NCI-H524 treated with DMSO at 0.1 percent for 48 hours (cell line): ENCODE results near the gene ATP2B2.

ENCODE experiments used
- DNase-seq: peaks from one replicate; lab custom pipeline; 2025; lab: John Stamatoyannopoulos, UW

Gene ATP2B2

GRCh38 chr3:10322352-10322710 lies 183.1 kb downstream of the ATP2B2 start:
- DNase-seq = no peak

DNA sequence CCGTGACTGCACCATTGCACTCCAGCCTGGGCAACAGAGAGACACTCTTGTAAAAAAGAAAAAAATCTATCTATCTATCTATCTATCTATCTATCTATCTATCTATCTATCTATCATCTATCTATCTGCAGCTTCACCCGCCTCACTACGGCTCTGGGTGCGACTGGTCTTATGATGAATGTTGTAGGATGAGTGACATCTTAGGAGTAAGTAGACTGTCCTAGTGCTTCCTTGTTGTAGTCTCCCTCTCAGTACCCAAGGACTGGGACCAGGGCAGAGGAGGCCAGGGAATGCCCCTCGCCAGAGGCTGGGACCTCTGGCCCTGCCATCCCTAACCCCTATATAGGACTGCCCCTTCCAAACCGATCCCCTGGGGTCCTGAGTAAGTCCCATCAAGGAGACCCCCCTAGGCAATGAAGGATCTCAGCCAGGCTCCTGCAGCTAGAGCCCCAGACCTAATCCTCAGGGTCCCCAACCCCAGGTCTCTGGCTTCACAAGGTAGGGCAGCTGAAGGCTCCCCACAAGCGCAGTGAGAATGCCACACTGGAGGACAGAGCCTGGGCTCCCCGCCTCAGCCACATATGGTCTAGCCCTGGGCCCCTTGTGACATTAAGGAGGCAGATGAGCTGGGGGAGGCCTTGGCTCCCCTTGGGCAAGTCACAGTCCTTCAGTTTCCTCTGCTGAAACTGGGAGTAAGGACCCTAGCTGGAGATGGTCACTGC lies 183.6 kb downstream of the ATP2B2 start:
- DNase-seq = no peak

DNA sequence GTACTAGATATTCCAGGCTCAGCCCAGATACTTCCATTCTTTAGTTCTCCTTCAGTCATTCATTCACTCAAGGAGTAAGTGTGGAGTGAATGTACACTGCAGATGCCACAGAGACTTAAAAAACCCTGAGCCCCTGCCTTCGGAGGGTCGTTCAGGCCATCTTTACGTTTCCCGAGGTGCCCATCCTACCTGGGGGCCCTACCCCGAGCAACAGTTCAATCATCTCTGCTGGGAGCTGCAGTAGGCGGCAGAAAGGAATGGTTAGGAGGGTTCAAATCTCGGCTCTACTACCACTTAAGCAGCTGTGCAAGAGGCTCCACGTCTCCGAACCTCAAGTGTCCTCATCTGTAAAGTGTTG lies 185.1 kb downstream of the ATP2B2 start:
- no peak for DNase-seq

DNA sequence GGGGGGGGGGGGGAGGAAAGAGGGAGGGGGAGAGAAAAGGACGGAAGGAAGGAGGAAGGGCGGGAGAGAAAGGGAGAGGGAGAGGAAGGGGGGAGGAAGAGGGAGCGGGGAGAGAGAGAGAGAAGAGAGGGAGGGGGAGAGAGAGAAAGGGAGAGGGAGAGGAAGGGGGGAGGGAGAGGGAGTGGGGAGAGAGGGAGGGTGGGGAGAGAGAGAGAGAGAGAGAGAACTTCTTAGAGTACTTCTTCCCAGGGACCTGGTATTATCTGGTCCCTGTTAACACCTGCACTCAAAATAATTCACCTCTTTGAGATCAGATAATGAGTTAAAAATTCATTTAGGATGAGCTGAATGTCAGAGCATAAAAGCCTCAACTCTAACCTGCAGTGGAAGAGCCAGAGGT lies 185.6 kb downstream of the ATP2B2 start:
- DNase-seq = no peak

DNA sequence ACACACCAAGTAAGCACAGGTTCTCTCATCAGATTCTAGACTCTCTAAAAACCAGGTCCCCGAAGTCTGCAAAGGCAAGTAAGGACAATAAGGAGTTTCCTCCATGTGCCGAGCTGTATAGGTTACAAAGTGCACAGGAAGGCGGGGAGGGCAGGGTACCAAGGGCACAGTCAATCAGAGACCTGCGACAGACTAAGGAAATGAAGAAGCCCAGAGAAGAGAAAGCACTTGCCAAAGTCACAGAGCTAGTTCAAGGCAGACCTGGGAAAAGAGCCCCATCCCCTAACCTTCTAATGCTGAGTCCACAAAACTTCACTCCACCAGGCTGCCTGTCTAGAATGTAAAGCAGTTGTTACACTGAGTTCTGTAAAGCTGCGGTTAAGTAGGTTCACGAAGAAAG lies 186.1 kb downstream of the ATP2B2 start:
- DNase-seq = no peak

DNA sequence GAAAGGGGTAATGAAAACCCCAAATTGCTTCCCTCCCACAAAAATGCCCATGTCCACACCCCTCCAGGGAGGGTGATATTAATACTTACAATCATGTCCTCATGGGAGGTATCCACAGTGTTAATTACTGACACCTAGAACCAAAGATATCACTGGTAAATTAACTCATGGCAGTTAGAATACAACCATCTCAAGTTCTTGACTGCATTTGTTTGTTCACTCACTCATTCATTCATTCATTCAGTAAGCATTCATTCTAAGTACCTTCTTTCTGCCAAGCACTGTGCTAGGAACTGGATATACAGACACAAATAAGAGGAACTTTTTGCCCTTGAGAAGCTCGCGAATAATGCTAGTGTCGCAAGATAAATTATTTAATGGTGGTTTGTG lies 187.4 kb downstream of the ATP2B2 start:
- no peak for DNase-seq

GRCh38 chr3:10317311-10317960 lies 187.9 kb downstream of the ATP2B2 start:
- DNase-seq = no peak

DNA sequence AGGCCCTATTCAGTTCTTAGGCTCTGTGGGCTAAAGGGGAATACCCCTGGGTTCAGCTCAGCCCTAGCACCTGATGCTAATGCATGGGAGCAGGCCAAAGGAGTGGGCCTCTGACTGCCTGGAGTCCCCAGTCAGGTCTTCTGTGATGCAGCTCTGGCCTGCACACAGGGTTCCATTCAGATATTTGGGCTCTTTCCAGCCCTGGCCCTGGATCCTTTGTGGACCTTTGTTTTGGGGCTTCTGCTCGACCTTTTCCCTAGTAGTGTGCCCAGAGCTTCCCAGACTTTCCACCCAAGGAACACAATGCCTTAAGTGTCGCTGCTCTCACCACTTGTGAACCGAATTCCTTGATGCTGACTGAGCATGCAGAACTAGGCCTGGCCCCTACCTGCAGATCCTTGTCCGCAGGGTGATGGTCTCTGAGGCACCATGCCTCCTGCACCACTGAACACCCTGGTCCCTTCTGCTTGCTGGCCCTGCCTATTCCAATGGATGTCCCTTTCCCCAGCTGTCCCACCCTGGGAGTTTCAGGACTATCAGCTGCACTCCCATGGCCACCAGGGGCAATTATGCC lies 189.5 kb downstream of the ATP2B2 start:
- DNase-seq = no peak

- no peak for DNase-seq
Measured at GRCh38 chr3:10315101-10315500, 190.3 kb downstream of the ATP2B2 start.

GRCh38 chr3:10312861-10313260 lies 192.5 kb downstream of the ATP2B2 start:
- DNase-seq = no peak

DNA sequence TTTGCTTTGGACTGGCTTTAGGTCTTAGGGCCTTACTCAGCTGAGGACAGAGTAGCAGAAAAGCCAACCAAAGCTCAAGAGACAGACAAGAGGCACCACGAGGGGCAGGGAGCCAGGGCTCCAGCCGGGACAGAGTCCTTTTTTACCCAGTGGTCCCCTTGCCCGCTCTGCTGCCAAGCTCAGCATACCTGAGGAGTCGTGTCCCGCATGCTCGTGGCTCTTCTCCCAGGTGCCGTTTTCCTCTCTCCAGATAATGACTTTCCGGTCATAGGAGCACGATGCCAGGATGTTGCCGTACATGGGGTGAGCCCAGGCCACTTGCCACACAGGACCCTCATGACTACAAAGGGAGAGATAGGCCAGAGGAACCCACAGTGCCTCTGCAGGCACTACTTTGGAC lies 193.0 kb downstream of the ATP2B2 start:
- no peak for DNase-seq

DNA sequence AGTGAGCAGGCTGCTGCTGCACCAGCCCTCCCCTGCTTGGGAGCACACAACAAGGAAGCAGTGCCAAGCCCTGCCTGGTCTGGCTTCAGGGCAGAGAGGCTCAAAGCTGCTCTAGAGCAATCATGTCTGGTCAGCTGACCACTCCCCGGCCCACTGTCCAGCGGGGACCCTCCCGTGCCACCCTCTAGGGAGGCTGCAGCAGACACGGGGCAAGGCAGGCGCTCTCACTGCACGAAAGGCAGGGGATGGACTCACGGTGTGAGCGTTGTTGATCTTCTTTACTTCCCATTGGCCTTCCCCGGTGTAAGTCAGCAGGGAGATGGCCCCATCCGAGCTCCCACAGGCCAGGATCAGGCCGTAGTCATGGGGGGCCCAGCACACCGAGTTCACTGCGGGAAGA lies 193.7 kb downstream of the ATP2B2 start:
- no peak for DNase-seq

GRCh38 chr3:10310578-10310977 lies 194.8 kb downstream of the ATP2B2 start:
- no peak for DNase-seq

DNA sequence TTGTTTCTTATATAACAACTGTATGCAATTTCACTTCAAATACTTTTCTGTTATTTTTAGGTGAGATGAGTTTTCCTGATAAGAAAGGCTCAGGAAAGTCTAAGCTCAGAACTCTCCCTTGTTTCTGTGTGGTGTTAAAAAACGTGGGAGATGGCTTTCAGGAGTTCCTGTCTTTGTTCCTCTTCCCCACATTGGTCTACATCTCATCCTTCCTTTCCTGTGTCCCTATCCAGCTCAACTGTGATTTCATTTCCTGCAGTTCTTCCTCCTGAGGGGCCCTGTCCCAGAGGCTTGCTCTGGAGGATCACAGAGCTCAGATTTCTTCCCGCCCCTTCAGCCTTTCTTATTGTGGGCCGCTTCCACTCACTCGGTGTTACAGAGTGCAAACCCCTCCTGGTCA lies 195.7 kb downstream of the ATP2B2 start:
- no peak for DNase-seq

- DNase-seq = no peak
Measured at GRCh38 chr3:10308678-10309077, 196.7 kb downstream of the ATP2B2 start.

GRCh38 chr3:10306156-10306555 lies 199.2 kb downstream of the ATP2B2 start:
- no peak for DNase-seq

DNA sequence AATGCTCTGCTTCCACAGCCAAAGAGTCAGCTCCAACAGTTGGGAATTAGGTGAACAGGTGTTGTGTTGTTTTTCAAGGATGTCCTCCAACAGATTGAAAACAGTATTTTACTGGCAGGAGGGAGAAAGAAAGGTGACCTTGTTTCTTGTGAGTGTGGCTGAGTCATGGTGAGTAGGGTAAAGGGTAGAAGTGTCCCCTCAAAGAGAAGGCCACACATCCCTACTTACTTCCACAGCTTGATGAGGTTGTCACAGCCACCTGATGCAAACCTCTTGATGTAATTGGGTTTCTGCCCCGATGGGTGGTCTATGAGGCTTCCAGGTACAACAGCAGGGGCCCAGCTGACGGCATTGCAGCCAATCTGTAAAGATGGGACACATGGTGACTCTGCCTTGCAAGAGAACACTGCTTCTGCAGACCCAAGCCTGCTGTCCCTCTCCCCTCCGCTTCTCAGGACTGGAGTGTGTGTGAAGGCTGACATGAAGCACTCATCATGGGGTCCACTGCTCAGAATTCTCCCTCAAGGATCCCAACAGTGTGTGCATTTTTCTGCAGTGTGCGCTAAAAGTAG lies 200.0 kb downstream of the ATP2B2 start:
- peak; percentile 21 for DNase-seq

DNA sequence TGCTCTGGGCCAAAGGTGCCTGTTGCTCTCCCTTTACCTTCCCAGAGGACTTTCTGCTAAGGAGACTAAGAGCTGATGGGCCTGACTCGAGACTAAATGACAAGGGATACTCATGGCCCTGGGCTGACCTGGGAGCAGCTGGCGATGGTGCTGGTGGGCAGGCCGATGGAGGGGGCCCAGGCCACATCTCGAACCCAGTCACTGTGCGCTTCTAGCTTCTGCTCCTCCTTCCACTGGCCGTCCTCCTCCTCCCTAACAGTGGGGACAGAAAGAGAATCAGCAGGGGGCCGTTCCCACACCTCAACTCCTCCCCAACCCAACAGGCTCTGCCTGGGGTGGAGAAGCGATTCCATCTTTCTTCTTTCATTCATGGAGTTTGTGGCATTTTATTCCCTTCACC lies 200.5 kb downstream of the ATP2B2 start:
- DNase-seq = no peak

GRCh38 chr3:10303785-10304184 lies 201.6 kb downstream of the ATP2B2 start:
- no peak for DNase-seq

DNA sequence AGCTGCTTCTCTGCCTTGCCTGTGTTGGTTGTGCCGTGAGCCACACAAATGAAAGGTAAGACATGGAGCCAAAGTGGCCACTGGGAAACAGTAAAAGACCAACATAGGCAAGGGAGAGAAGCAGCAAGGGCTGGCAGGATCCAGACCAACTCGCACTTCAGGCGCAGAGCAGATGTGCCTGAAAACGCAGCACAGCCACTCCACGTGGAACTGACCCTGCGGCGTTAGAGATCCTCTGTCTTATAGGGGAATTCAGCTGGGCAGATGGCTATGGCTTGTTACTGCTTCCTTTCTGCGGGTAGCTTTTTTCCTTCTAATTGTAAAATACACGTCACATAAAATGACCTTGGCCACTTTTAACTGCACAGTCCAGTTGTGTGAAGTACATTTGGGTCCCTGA lies 202.3 kb downstream of the ATP2B2 start:
- DNase-seq = no peak

- DNase-seq = no peak
Measured at GRCh38 chr3:10300087-10300486, 205.3 kb downstream of the ATP2B2 start.

- no peak for DNase-seq
Measured at GRCh38 chr3:10299679-10300078, 205.7 kb downstream of the ATP2B2 start.

DNA sequence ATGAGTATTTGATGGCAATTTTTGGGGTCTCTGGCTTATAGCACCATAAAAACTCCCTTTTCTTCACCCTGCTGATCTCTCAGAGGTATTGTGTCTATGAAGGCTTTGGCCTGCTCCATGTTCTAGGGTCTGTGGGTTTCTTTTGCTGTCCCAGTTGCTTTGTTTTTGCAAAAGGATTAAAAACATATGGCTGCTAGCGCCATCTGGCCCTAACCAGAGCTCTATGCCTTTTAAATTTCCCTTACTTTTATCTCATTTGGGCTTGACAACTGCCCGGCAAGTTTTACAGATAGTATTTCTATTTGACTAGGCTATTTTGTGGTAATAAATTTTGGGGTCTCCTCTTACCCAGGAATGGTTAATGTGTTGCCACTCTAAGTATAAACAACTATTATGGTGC lies 206.2 kb downstream of the ATP2B2 start:
- DNase-seq = peak; percentile 23
